ENCODE results near the gene SLC38A10.

- TF ChIP-seq CTCF (IDR thresholded peaks at IDR 0.05 in 2 of 3, conservative IDR thresholded peaks at IDR 0.05 in 1 of 3; ENCODE audit: borderline replicate concordance in 1 of 3, insufficient read depth in 1 of 3, low read depth in 2 of 3, low read length in 2 of 3) (no peak), EZH2 (IDR thresholded peaks at IDR 0.05) (no peak), JUND (IDR thresholded peaks at IDR 0.05) (no peak), YY1 (IDR thresholded peaks at IDR 0.05; ENCODE audit: extremely low read depth, insufficient replicate concordance, low read depth, low read length) (no peak), FOSL1 (IDR thresholded peaks at IDR 0.05; ENCODE audit: low read depth) (no peak), RAD21 (IDR thresholded peaks at IDR 0.05; ENCODE audit: low read depth) (no peak), CEBPB (IDR thresholded peaks at IDR 0.05; ENCODE audit: low read depth) (no peak)
Measured at GRCh38 chr17:81237591-81238489, 57.3 kb downstream of the SLC38A10 start.
